Upper lobe of right lung (tissue), 1 donor: ENCODE measurements around the gene FGFR2. TPM values are rescaled to one million over a fixed set of nuclear protein-coding genes. Genes with fewer than 3 reads are reported as not detected.

ENCODE experiments used
- ATAC-seq: fragments of 200-7000 bp; cut with Tn5 transposase; one replicate; pipeline ENCODE4 v1.9.1; 2020; ENCODE audit warnings: mild to moderate bottlenecking, moderate library complexity
- DNase-seq: peaks from one replicate; pipeline ENCODE4 v3.0.0-alpha.2; 2020
- H3K27ac ChIP-seq: fragments of 200-600 bp; one replicate; pipeline ENCODE4 v1.8.0; 2022
- H3K27me3 ChIP-seq: fragments of 200-600 bp; one replicate; pipeline ENCODE4 v1.8.0; 2022; ENCODE audit warnings: mild to moderate bottlenecking
- H3K36me3 ChIP-seq: fragments of 200-600 bp; one replicate; pipeline ENCODE4 v1.8.0; 2022
- H3K4me1 ChIP-seq: fragments of 200-600 bp; one replicate; pipeline ENCODE4 v1.8.0; 2022
- H3K4me3 ChIP-seq: fragments of 200-600 bp; one replicate; pipeline ENCODE4 v1.8.0; 2022; ENCODE audit warnings: mild to moderate bottlenecking
- H3K9me3 ChIP-seq: fragments of 200-600 bp; one replicate; pipeline ENCODE4 v1.8.0; 2022
- CTCF ChIP-seq: fragments of 200-600 bp; IDR thresholded peaks from one replicate; pipeline ENCODE4 v1.8.0; 2022; ENCODE audit warnings: antibody characterized with exemption
- intact Hi-C: fragments of 100-400 bp; cut with DNase I; formaldehyde crosslinking; loops from one replicate; pipeline ENCODE4 v1.11.0; 2022
- total RNA-seq: library from RNA; stranded (reverse); fragmentation: NEBNext Ultra II Directional; extraction: Animal tissue kit (Norgen Biotek cat#: 25700); gene quantifications from one replicate; pipeline ENCODE4 v1.2.1, GENCODE V29; 2021
- donor health status: DM: no; HTN: yes; CAD: no; lungs with severe emphysema.

The FGFR2 gene
- total RNA-seq, 1 donor from 2014 or later, result 58.7 TPM

- H3K4me1 ChIP-seq, result no peaks in the 10 kb centered on the region
- DNase-seq (no peak), ATAC-seq (no peak)
- intact Hi-C loops, result no loop called here
- H3K27me3 ChIP-seq, result no peaks in the 10 kb centered on the region
- H3K36me3 ChIP-seq, result no peaks in the 10 kb centered on the region
- no peak overlapping the region for H3K27ac ChIP-seq
- no peaks in the 10 kb centered on the region for H3K9me3 ChIP-seq
- H3K4me3 ChIP-seq, result no peak overlapping the region
- TF ChIP-seq CTCF, result no peak
Measured at GRCh38 chr10:121544301-121544869, 53.9 kb downstream of the FGFR2 start.

GRCh38 chr10:121543545-121543944, 54.7 kb downstream of the FGFR2 start:
- H3K9me3 ChIP-seq, result no peaks in the 10 kb centered on the region
- H3K4me3 ChIP-seq, result no peak overlapping the region
- H3K27me3 ChIP-seq, result no peaks in the 10 kb centered on the region
- DNase-seq (no peak), ATAC-seq (no peak)
- H3K27ac ChIP-seq, result no peak overlapping the region
- H3K36me3 ChIP-seq, result no peaks in the 10 kb centered on the region
- TF ChIP-seq CTCF, result no peak
- H3K4me1 ChIP-seq, result no peaks in the 10 kb centered on the region
- intact Hi-C loops, result no loop called here

GRCh38 chr10:121541450-121542120, 56.7 kb downstream of the FGFR2 start:
- intact Hi-C loops, result no loop called here
- no peaks in the 10 kb centered on the region for H3K9me3 ChIP-seq
- no peaks in the 10 kb centered on the region for H3K4me1 ChIP-seq
- no peaks in the 10 kb centered on the region for H3K27me3 ChIP-seq
- no peak overlapping the region for H3K4me3 ChIP-seq
- DNase-seq (no peak), ATAC-seq (no peak)
- H3K36me3 ChIP-seq, result peaks cover 16% of the 10 kb centered on the region
- no peak overlapping the region for H3K27ac ChIP-seq
- TF ChIP-seq CTCF, result no peak

- Histone ChIP-seq H3K9me3 (no peaks in the 10 kb centered on the region), H3K27ac (no peak overlapping the region), H3K27me3 (no peaks in the 10 kb centered on the region), H3K36me3 (peaks cover 16% of the 10 kb centered on the region), H3K4me1 (no peaks in the 10 kb centered on the region), H3K4me3 (no peak overlapping the region)
- ATAC-seq, result peak; percentile 39
- intact Hi-C loops, result no loop called here
- no peak for TF ChIP-seq CTCF
- no peak for DNase-seq
Measured at GRCh38 chr10:121540732-121541395, 57.4 kb downstream of the FGFR2 start.

GRCh38 chr10:121539786-121540185, 58.5 kb downstream of the FGFR2 start:
- H3K4me1 ChIP-seq, result no peaks in the 10 kb centered on the region
- H3K36me3 ChIP-seq, result peaks cover 16% of the 10 kb centered on the region
- ATAC-seq, result no peak

More at GRCh38 chr10:121539786-121540185, 58.5 kb downstream of the FGFR2 start:
- intact Hi-C loops, result no loop called here
- no peak for TF ChIP-seq CTCF
- H3K9me3 ChIP-seq, result no peaks in the 10 kb centered on the region
- no peak for DNase-seq
- H3K27me3 ChIP-seq, result no peaks in the 10 kb centered on the region
- H3K27ac ChIP-seq, result no peak overlapping the region
- H3K4me3 ChIP-seq, result no peak overlapping the region
